ENCODE data around the gene NASP. TPM values are rescaled to one million over a fixed set of nuclear protein-coding genes. Genes with fewer than 3 reads are reported as not detected.

Gene NASP
- total and polyA plus RNA-seq, 2 experiments from 2014 or later: 294 to 1,039 TPM

- H4K20me1 ChIP-seq (replicated peaks; ENCODE audit: insufficient read depth): peaks cover 38% of the 10 kb centered on the region
Measured at GRCh38 chr1:45659222-45659621, 75.4 kb downstream of the NASP start.

More at GRCh38 chr1:45659222-45659621, 75.4 kb downstream of the NASP start:
- Mint-ChIP-seq H3K36me3 (ENCODE audit: low read depth) (peaks cover 66% of the 10 kb centered on the region), H3K9me3 (no peaks in the 10 kb centered on the region), H3K27ac (no peak overlapping the region), H3K27me3 (ENCODE audit: insufficient read depth, low read depth, poor library complexity) (peaks cover 4% of the 10 kb centered on the region), H3K4me3 (no peak overlapping the region), H3K4me1 (peaks cover 10% of the 10 kb centered on the region)
- Histone ChIP-seq H3K4me3 (no peak overlapping the region), H2AFZ (no peak overlapping the region), H3K27ac (ENCODE audit: low read depth) (no peak overlapping the region), H3F3A (replicated peaks; ENCODE audit: low read depth) (0 out of 2 replicates have a peak, but pooled peaks cover 5% of the 10 kb centered on the region), H3K79me2 (replicated peaks; ENCODE audit: insufficient read depth) (peaks cover 73% of the 10 kb centered on the region), H3K4me2 (no peak overlapping the region), H3K36me3 (ENCODE audit: insufficient read depth) (peaks cover 55% of the 10 kb centered on the region), H3K27me3 (ENCODE audit: insufficient read depth) (no peaks in the 10 kb centered on the region), H3K9me2 (ENCODE audit: insufficient read depth) (no peaks in the 10 kb centered on the region), H3K4me1 (ENCODE audit: insufficient read depth) (no peaks in the 10 kb centered on the region)
- ATAC-seq (no peak), DNase-seq (ENCODE audit: low spot score) (no peak)
- TF ChIP-seq ZNF331 (CRISPR knock-in tag; IDR thresholded peaks at IDR 0.05; ENCODE audit: low read depth): no peak
- no peak for TF ChIP-seq CREB1 (CRISPR knock-in tag; IDR thresholded peaks at IDR 0.05; ENCODE audit: low read depth)
- TF ChIP-seq ZNF462 (CRISPR knock-in tag; IDR thresholded peaks at IDR 0.05): no peak
- TF ChIP-seq POLR2AphosphoS5 (IDR thresholded peaks at IDR 0.05; ENCODE audit: low read depth): no peak
- TF ChIP-seq STAT1 (IDR thresholded peaks at IDR 0.05; ENCODE audit: unreplicated experiment): no peak
- no peak for TF ChIP-seq ZNF114 (CRISPR knock-in tag; IDR thresholded peaks at IDR 0.05)
- TF ChIP-seq EZH2 (IDR thresholded peaks at IDR 0.05; ENCODE audit: low read depth, unreplicated experiment): no peak
- TF ChIP-seq CTCF (conservative IDR thresholded peaks at IDR 0.05; ENCODE audit: low read depth in 2 of 2): no peak
- TF ChIP-seq JUNB (IDR thresholded peaks at IDR 0.05; ENCODE audit: unreplicated experiment): no peak
